ENCODE measurements around the gene SRGAP3. TPM values are rescaled to one million over a fixed set of nuclear protein-coding genes. Genes with fewer than 3 reads are reported as not detected.

SRGAP3 gene
- total RNA-seq, 1 experiment from 2014 or later, result 0.69 TPM

- BruUV-seq (replicated peaks), result no TSS peak
- no peak for DNase-seq (ENCODE audit: low spot score)
- CTCF ChIA-PET, result no interaction called here
These were observed 6.5 kb upstream of the SRGAP3 start for GRCh38 chr3:9255976-9256375.

GRCh38 chr3:9254764-9255163 lies 5.3 kb upstream of the SRGAP3 start:
- intact Hi-C loops (cut with micrococcal nuclease; ENCODE audit: unreplicated experiment), result no loop called here
- ChIA-PET CTCF (interaction anchor here (0.6 kb wide), 2 partner anchors 196 to 266 kb away, joined by 3 to 13 read pairs; no protein-coding TSS in a partner anchor), POLR2A (ENCODE audit: low non-redundant PET) (no interaction called here)
- Histone ChIP-seq H3K27ac (ENCODE audit: low read depth, low read length, poor library complexity, severe bottlenecking) (no peak overlapping the region), H3K36me3 (ENCODE audit: insufficient read depth, low read length, poor library complexity, severe bottlenecking) (no peaks in the 10 kb centered on the region), H3K9me3 (ENCODE audit: low read depth, low read length, poor library complexity, severe bottlenecking) (no peaks in the 10 kb centered on the region), H3K27me3 (replicated peaks; ENCODE audit: insufficient read depth, low read depth, low read length, poor library complexity) (peaks cover 13% of the 10 kb centered on the region), H3K4me3 (ENCODE audit: low read depth, low read length, poor library complexity, severe bottlenecking) (no peak overlapping the region), H3K4me1 (ENCODE audit: insufficient read depth, low read length, poor library complexity, severe bottlenecking) (peaks cover under 1% of the 10 kb centered on the region)
- no peak for DNase-seq (ENCODE audit: low spot score)
- TF ChIP-seq EZH2 (IDR thresholded peaks at IDR 0.05; ENCODE audit: borderline replicate concordance, low read depth, low read length, poor library complexity, severe bottlenecking) (no peak), CTCF (conservative IDR thresholded peaks at IDR 0.05; ENCODE audit: low read depth, low read length) (no peak)
- BruUV-seq (replicated peaks), result no TSS peak

More at GRCh38 chr3:9255976-9256375, 6.5 kb upstream of the SRGAP3 start:
- no peak for TF ChIP-seq CTCF (conservative IDR thresholded peaks at IDR 0.05; ENCODE audit: low read depth, low read length)
- TF ChIP-seq EZH2 (IDR thresholded peaks at IDR 0.05; ENCODE audit: borderline replicate concordance, low read depth, low read length, poor library complexity, severe bottlenecking), result no peak
- no peak overlapping the region for H3K27ac ChIP-seq (ENCODE audit: low read depth, low read length, poor library complexity, severe bottlenecking)
- POLR2A ChIA-PET (ENCODE audit: low non-redundant PET), result no interaction called here
- no peaks in the 10 kb centered on the region for H3K9me3 ChIP-seq (ENCODE audit: low read depth, low read length, poor library complexity, severe bottlenecking)
- no peaks in the 10 kb centered on the region for H3K36me3 ChIP-seq (ENCODE audit: insufficient read depth, low read length, poor library complexity, severe bottlenecking)
- no peak overlapping the region for H3K4me3 ChIP-seq (ENCODE audit: low read depth, low read length, poor library complexity, severe bottlenecking)
- H3K27me3 ChIP-seq (replicated peaks; ENCODE audit: insufficient read depth, low read depth, low read length, poor library complexity), result peaks cover 13% of the 10 kb centered on the region
- H3K4me1 ChIP-seq (ENCODE audit: insufficient read depth, low read length, poor library complexity, severe bottlenecking), result no peaks in the 10 kb centered on the region
- intact Hi-C loops (cut with micrococcal nuclease; ENCODE audit: unreplicated experiment), result no loop called here

GRCh38 chr3:9253327-9253726 lies 3.9 kb upstream of the SRGAP3 start:
- no peak overlapping the region for H3K4me3 ChIP-seq (ENCODE audit: low read depth, low read length, poor library complexity, severe bottlenecking)
- H3K9me3 ChIP-seq (ENCODE audit: low read depth, low read length, poor library complexity, severe bottlenecking), result no peaks in the 10 kb centered on the region
- intact Hi-C loops (cut with micrococcal nuclease; ENCODE audit: unreplicated experiment), result no loop called here
- POLR2A ChIA-PET (ENCODE audit: low non-redundant PET), result no interaction called here
- CTCF ChIA-PET, result no interaction called here
- H3K4me1 ChIP-seq (ENCODE audit: insufficient read depth, low read length, poor library complexity, severe bottlenecking), result peaks cover 3% of the 10 kb centered on the region
- TF ChIP-seq EZH2 (IDR thresholded peaks at IDR 0.05; ENCODE audit: borderline replicate concordance, low read depth, low read length, poor library complexity, severe bottlenecking), result no peak
- TF ChIP-seq CTCF (conservative IDR thresholded peaks at IDR 0.05; ENCODE audit: low read depth, low read length), result no peak
- H3K36me3 ChIP-seq (ENCODE audit: insufficient read depth, low read length, poor library complexity, severe bottlenecking), result no peaks in the 10 kb centered on the region
- BruUV-seq (replicated peaks), result no TSS peak
- H3K27me3 ChIP-seq (replicated peaks; ENCODE audit: insufficient read depth, low read depth, low read length, poor library complexity), result peaks cover 16% of the 10 kb centered on the region
- H3K27ac ChIP-seq (ENCODE audit: low read depth, low read length, poor library complexity, severe bottlenecking), result no peak overlapping the region
- no peak for DNase-seq (ENCODE audit: low spot score)

All from A673 (cell line).